ENCODE results near the gene DHH.

Gene DHH

GRCh38 chr12:49094160-49094974 is at the start of gene DHH:
Gene DHH (minus strand): TSS chr12:49094801. CDS start chr12:49094512, 289 bp downstream.
- Histone ChIP-seq H3K36me3 (ENCODE audit: low read length) (no peaks in the 10 kb centered on the region), H3K9me3 (ENCODE audit: insufficient read depth, low read length) (no peaks in the 10 kb centered on the region), H3K27ac (ENCODE audit: low read depth, low read length) (no peak within 1 kb of the TSS), H3K79me2 (ENCODE audit: insufficient read depth, low read length) (no peaks in the 10 kb centered on the region), H4K20me1 (ENCODE audit: low read depth, low read length) (no peaks in the 10 kb centered on the region), H3K4me3 (ENCODE audit: insufficient read depth, low read length, poor library complexity, severe bottlenecking) (no peak within 1 kb of the TSS), H3F3A (ENCODE audit: insufficient read depth) (no peaks in the 10 kb centered on the region), H2AFZ (ENCODE audit: low read depth, low read length, severe bottlenecking) (no peak within 1 kb of the TSS), H3K27me3 (ENCODE audit: low read length) (no peaks in the 10 kb centered on the region), H3K9ac (ENCODE audit: low read length) (no peak within 1 kb of the TSS), H3K9me2 (replicated peaks; ENCODE audit: insufficient read depth, low read length) (no peaks in the 10 kb centered on the region), H3K4me2 (ENCODE audit: low read depth, low read length, poor library complexity, severe bottlenecking) (no peak within 1 kb of the TSS)
- no peak for TF ChIP-seq EZH2phosphoT487 (conservative IDR thresholded peaks at IDR 0.05; ENCODE audit: low read length)
- no peak for TF ChIP-seq CTCF (IDR thresholded peaks at IDR 0.05; ENCODE audit: insufficient read depth, low read length, poor library complexity, severe bottlenecking)

GRCh38 chr12:49144384-49144783 is 49.8 kb upstream of the DHH start:
- Histone ChIP-seq H3F3A (ENCODE audit: insufficient read depth) (no peaks in the 10 kb centered on the region), H3K4me3 (ENCODE audit: insufficient read depth, low read length, poor library complexity, severe bottlenecking) (no peak overlapping the region), H3K27ac (ENCODE audit: low read depth, low read length) (no peak overlapping the region), H3K36me3 (ENCODE audit: low read length) (no peaks in the 10 kb centered on the region), H3K4me2 (ENCODE audit: low read depth, low read length, poor library complexity, severe bottlenecking) (no peak overlapping the region), H4K20me1 (ENCODE audit: low read depth, low read length) (no peaks in the 10 kb centered on the region), H2AFZ (ENCODE audit: low read depth, low read length, severe bottlenecking) (no peak overlapping the region), H3K27me3 (ENCODE audit: low read length) (no peaks in the 10 kb centered on the region), H3K9me3 (ENCODE audit: insufficient read depth, low read length) (no peaks in the 10 kb centered on the region), H3K9me2 (replicated peaks; ENCODE audit: insufficient read depth, low read length) (no peaks in the 10 kb centered on the region), H3K79me2 (ENCODE audit: insufficient read depth, low read length) (peaks cover 6% of the 10 kb centered on the region; the same call in 1 of the 2 replicates), H3K9ac (ENCODE audit: low read length) (no peak overlapping the region)
- TF ChIP-seq CTCF (IDR thresholded peaks at IDR 0.05; ENCODE audit: insufficient read depth, low read length, poor library complexity, severe bottlenecking) = no peak
- TF ChIP-seq EZH2phosphoT487 (conservative IDR thresholded peaks at IDR 0.05; ENCODE audit: low read length) = no peak

DNA sequence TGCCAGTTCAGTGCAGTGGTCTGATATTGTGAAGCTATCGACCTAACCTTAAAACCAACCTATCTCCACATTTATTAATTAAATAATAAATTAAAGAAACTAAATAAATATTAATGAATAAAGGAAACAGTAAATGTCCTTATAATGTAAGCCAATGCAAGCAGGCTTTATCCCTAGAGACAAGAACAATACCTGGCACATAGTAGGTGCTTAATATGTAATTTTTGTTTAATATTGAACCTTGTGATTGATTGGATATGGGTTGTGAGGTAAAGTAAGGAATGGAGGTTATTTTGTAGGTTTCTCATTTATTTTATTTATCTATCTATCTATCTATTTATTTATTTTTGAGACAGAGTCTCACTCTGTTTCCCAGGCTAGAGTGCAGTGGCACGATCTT is 44.4 kb upstream of the DHH start:
- H3K4me2 ChIP-seq (ENCODE audit: low read depth, low read length, poor library complexity, severe bottlenecking) = no peak overlapping the region
- peaks cover 2% of the 10 kb centered on the region for H3K79me2 ChIP-seq (ENCODE audit: insufficient read depth, low read length)
- TF ChIP-seq CTCF (IDR thresholded peaks at IDR 0.05; ENCODE audit: insufficient read depth, low read length, poor library complexity, severe bottlenecking) (no peak), EZH2phosphoT487 (conservative IDR thresholded peaks at IDR 0.05; ENCODE audit: low read length) (no peak)
- H3K4me3 ChIP-seq (ENCODE audit: insufficient read depth, low read length, poor library complexity, severe bottlenecking) = no peak overlapping the region
- H3K9me2 ChIP-seq (replicated peaks; ENCODE audit: insufficient read depth, low read length) = no peaks in the 10 kb centered on the region
- no peaks in the 10 kb centered on the region for H3K9me3 ChIP-seq (ENCODE audit: insufficient read depth, low read length)
- H3K36me3 ChIP-seq (ENCODE audit: low read length) = no peaks in the 10 kb centered on the region
- no peak overlapping the region for H3K9ac ChIP-seq (ENCODE audit: low read length)
- no peaks in the 10 kb centered on the region for H3K27me3 ChIP-seq (ENCODE audit: low read length)
- H3K27ac ChIP-seq (ENCODE audit: low read depth, low read length) = no peak overlapping the region
- no peaks in the 10 kb centered on the region for H3F3A ChIP-seq (ENCODE audit: insufficient read depth)
- H2AFZ ChIP-seq (ENCODE audit: low read depth, low read length, severe bottlenecking) = no peak overlapping the region
- no peaks in the 10 kb centered on the region for H4K20me1 ChIP-seq (ENCODE audit: low read depth, low read length)
